Parathyroid adenoma (tissue), 2 donors: ENCODE measurements around the gene S100A5.

Experiments used
- H2AFZ ChIP-seq: fragments of 300-600 bp; sonication (generic); one replicate; pipeline ENCODE4 v1.7.0; 2017; ENCODE audit warnings: antibody characterized with exemption, mild to moderate bottlenecking
- H3K27ac ChIP-seq: fragments of 300-600 bp; sonication (generic); one replicate; pipeline ENCODE4 v1.7.0; 2017
- H3K27me3 ChIP-seq: fragments of 300-600 bp; sonication (generic); one replicate; pipeline ENCODE4 v1.7.0; 2017; ENCODE audit warnings: low read length; ENCODE audit not compliant: control insufficient read depth, insufficient read depth
- H3K36me3 ChIP-seq: fragments of 300-600 bp; sonication (generic); one replicate; pipeline ENCODE4 v1.7.0; 2017; ENCODE audit warnings: low read length; ENCODE audit not compliant: control insufficient read depth, insufficient read depth
- H3K4me1 ChIP-seq: fragments of 300-600 bp; sonication (generic); one replicate; pipeline ENCODE4 v1.7.0; 2017; ENCODE audit warnings: control low read depth
- H3K4me2 ChIP-seq: fragments of 300-600 bp; sonication (generic); one replicate; pipeline ENCODE4 v1.7.0; 2017; ENCODE audit warnings: low read length
- H3K4me3 ChIP-seq: fragments of 300-600 bp; sonication (generic); one replicate; pipeline ENCODE4 v1.7.0; 2017; ENCODE audit warnings: low read depth, low read length
- H3K79me2 ChIP-seq: fragments of 300-600 bp; sonication (generic); one replicate; pipeline ENCODE4 v1.7.0; 2017; ENCODE audit warnings: control low read depth
- H3K9ac ChIP-seq: fragments of 300-600 bp; sonication (generic); one replicate; pipeline ENCODE4 v1.7.0; 2017; ENCODE audit warnings: mild to moderate bottlenecking
- H3K9me3 ChIP-seq: fragments of 300-600 bp; sonication (generic); one replicate; pipeline ENCODE4 v1.7.0; 2017; ENCODE audit warnings: low read length; ENCODE audit not compliant: control insufficient read depth
- CTCF ChIP-seq: fragments of 300-600 bp; sonication (generic); IDR thresholded peaks from one replicate; pipeline ENCODE4 v1.7.0; 2017; ENCODE audit warnings: antibody characterized with exemption, mild to moderate bottlenecking
- donor health status: primary hyperparathyroidism.

The S100A5 gene

GRCh38 chr1:153557877-153558276 is 17.1 kb upstream of the S100A5 start:
- H3K4me1 ChIP-seq = no peaks in the 10 kb centered on the region
- no peak overlapping the region for H2AFZ ChIP-seq
- no peaks in the 10 kb centered on the region for H3K27me3 ChIP-seq

GRCh38 chr1:153556348-153556747 is 15.6 kb upstream of the S100A5 start:
- no peak overlapping the region for H3K9ac ChIP-seq
- H3K4me3 ChIP-seq = no peak overlapping the region
- no peak overlapping the region for H3K4me2 ChIP-seq
- TF ChIP-seq CTCF = no peak
- H3K9me3 ChIP-seq = no peaks in the 10 kb centered on the region
- H3K27ac ChIP-seq = no peak overlapping the region
- H3K79me2 ChIP-seq = no peaks in the 10 kb centered on the region
- no peaks in the 10 kb centered on the region for H3K4me1 ChIP-seq
- no peaks in the 10 kb centered on the region for H3K36me3 ChIP-seq
- H2AFZ ChIP-seq = no peak overlapping the region
- H3K27me3 ChIP-seq = no peaks in the 10 kb centered on the region

More at GRCh38 chr1:153557877-153558276, 17.1 kb upstream of the S100A5 start:
- Histone ChIP-seq H3K9me3 (no peaks in the 10 kb centered on the region), H3K4me2 (no peak overlapping the region), H3K27ac (no peak overlapping the region), H3K36me3 (no peaks in the 10 kb centered on the region), H3K4me3 (no peak overlapping the region), H3K9ac (no peak overlapping the region), H3K79me2 (no peaks in the 10 kb centered on the region)
- no peak for TF ChIP-seq CTCF

GRCh38 chr1:153553830-153554541 is 13.3 kb upstream of the S100A5 start:
- Histone ChIP-seq H3K4me2 (no peak overlapping the region), H3K27me3 (no peaks in the 10 kb centered on the region), H3K36me3 (no peaks in the 10 kb centered on the region), H3K9me3 (no peaks in the 10 kb centered on the region), H3K9ac (no peak overlapping the region), H2AFZ (no peak overlapping the region), H3K79me2 (no peaks in the 10 kb centered on the region), H3K4me3 (no peak overlapping the region), H3K27ac (no peak overlapping the region), H3K4me1 (no peaks in the 10 kb centered on the region)
- TF ChIP-seq CTCF = no peak

GRCh38 chr1:153553096-153553495 is 12.4 kb upstream of the S100A5 start:
- no peaks in the 10 kb centered on the region for H3K4me1 ChIP-seq
- no peaks in the 10 kb centered on the region for H3K27me3 ChIP-seq
- H3K9me3 ChIP-seq = no peaks in the 10 kb centered on the region
- no peak overlapping the region for H3K27ac ChIP-seq
- no peaks in the 10 kb centered on the region for H3K79me2 ChIP-seq
- no peak overlapping the region for H2AFZ ChIP-seq
- no peak for TF ChIP-seq CTCF
- no peaks in the 10 kb centered on the region for H3K36me3 ChIP-seq
- H3K9ac ChIP-seq = no peak overlapping the region
- no peak overlapping the region for H3K4me3 ChIP-seq
- no peak overlapping the region for H3K4me2 ChIP-seq

- H3K9ac ChIP-seq = no peak overlapping the region
- no peak overlapping the region for H2AFZ ChIP-seq
- H3K79me2 ChIP-seq = no peaks in the 10 kb centered on the region
- H3K4me1 ChIP-seq = no peaks in the 10 kb centered on the region
- H3K9me3 ChIP-seq = no peaks in the 10 kb centered on the region
- H3K27me3 ChIP-seq = no peaks in the 10 kb centered on the region
- no peak overlapping the region for H3K27ac ChIP-seq
- no peak for TF ChIP-seq CTCF
- H3K4me2 ChIP-seq = no peak overlapping the region
- no peaks in the 10 kb centered on the region for H3K36me3 ChIP-seq
- no peak overlapping the region for H3K4me3 ChIP-seq
Measured at GRCh38 chr1:153552335-153552734, 11.6 kb upstream of the S100A5 start.
